ENCODE measurements around the gene SHROOM1. TPM values are rescaled to one million over a fixed set of nuclear protein-coding genes. Genes with fewer than 3 reads are reported as not detected.

Gene SHROOM1
- total RNA-seq, 1 experiment from 2014 or later = 23.3 TPM

DNA sequence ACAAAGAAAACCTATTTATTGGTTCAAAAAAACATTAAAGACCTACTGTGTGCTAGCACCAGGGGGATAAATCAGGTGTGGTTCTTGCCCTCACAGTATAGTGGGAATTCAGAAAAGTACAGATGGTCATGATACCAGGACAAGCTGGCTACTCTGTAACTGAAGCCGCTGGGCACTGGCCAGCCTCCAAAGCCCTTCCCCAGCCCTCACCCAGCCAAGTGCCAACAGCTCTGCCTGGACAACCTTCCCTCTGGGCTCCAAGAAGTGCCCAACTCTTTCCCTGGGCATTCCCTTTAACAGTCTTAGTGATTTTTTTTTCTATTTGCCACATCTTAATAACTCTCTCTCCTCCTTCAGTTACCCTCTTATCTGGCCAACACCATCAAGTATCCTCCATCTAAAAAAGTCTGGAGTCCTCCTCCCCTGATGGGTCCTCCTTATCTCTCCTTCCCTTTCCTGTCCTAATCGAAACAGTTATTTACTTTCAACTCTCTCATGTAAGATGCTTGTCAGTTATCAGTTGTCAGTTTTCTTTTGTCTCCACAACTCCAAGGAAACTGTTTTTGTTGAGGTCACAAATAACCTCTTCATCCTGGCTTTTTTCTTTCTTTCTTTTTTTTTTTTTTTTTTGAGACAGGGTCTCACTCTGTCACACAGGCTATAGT lies 40.1 kb downstream of the SHROOM1 start:
- H3K79me2 ChIP-seq (ENCODE audit: low read depth) = no peaks in the 10 kb centered on the region
- no peaks in the 10 kb centered on the region for H3K4me1 ChIP-seq (replicated peaks; ENCODE audit: insufficient read depth)
- no peaks in the 10 kb centered on the region for H3K27me3 ChIP-seq (ENCODE audit: insufficient read depth, low read depth)
- intact Hi-C loops (cut with micrococcal nuclease; ENCODE audit: unreplicated experiment) = no loop called here
- no peak for DNase-seq
- no TSS peak for BruUV-seq (replicated peaks)
- TF ChIP-seq, protein P1, sequence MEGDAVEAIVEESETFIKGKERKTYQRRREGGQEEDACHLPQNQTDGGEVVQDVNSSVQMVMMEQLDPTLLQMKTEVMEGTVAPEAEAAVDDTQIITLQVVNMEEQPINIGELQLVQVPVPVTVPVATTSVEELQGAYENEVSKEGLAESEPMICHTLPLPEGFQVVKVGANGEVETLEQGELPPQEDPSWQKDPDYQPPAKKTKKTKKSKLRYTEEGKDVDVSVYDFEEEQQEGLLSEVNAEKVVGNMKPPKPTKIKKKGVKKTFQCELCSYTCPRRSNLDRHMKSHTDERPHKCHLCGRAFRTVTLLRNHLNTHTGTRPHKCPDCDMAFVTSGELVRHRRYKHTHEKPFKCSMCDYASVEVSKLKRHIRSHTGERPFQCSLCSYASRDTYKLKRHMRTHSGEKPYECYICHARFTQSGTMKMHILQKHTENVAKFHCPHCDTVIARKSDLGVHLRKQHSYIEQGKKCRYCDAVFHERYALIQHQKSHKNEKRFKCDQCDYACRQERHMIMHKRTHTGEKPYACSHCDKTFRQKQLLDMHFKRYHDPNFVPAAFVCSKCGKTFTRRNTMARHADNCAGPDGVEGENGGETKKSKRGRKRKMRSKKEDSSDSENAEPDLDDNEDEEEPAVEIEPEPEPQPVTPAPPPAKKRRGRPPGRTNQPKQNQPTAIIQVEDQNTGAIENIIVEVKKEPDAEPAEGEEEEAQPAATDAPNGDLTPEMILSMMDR (conservative IDR thresholded peaks at IDR 0.05) = no peak
- no peak for TF ChIP-seq EZH2 (IDR thresholded peaks at IDR 0.05; ENCODE audit: low read depth)
- H3K4me3 ChIP-seq = no peak overlapping the region
- H3F3A ChIP-seq (ENCODE audit: insufficient read depth, low read depth) = no peaks in the 10 kb centered on the region
- H3K9me2 ChIP-seq (ENCODE audit: insufficient read depth) = no peaks in the 10 kb centered on the region
- H3K9me3 ChIP-seq (ENCODE audit: insufficient read depth, low read depth) = no peaks in the 10 kb centered on the region
- no peaks in the 10 kb centered on the region; the same call in 1 of the 2 replicates for H4K20me1 ChIP-seq (ENCODE audit: insufficient read depth)
- CTCF ChIA-PET = interaction anchor here (0.5 kb wide), 1 partner anchor 610 kb away, joined by 5 read pairs; no protein-coding TSS in a partner anchor
- no peak overlapping the region for H3K27ac ChIP-seq
- H2AFZ ChIP-seq = no peak overlapping the region
- H3K36me3 ChIP-seq (ENCODE audit: low read depth) = no peaks in the 10 kb centered on the region
- POLR2A ChIA-PET (ENCODE audit: unreplicated experiment) = no interaction called here
- no peak overlapping the region for H3K4me2 ChIP-seq

DNA sequence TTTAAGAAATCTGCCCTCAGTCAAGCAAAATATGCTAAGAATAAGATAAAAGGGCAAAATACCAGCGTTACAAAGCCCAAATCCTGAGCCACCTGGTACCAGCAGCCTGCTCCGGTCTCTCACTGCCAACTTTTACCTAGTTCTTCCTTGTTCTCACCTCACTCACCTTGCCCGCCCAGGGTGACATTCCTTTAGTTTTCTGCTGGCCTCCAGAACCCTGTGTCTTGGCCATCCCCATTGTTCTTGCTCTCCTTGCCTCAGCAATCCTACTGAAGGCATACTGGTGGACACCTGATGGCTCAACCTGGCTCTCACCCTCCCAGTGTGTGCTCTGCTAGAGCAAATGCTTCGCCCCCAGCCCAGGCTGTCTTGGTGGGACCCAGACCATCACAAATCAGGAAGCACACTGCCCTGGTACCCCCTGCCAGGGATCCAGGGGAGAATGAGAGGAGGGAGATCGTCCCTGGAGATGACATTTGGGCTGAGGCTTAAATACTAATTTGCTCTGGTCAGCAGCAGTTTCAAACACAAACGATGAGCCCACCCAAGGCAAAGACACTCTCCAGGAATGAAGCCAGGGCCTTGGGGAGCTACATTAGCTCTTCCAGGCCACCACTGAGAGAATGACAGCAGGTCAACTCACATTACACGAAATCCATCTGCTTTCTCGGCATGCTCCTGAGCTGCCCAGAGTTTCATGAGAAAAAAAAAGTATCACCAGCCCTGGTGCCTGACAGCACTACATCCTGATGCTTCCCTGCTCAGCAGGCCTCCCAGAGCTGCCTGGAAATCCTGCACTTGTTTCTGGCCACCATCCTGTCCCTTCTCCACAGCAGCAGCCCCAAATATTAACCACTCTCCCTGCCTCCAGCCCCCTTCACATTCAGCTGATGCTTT lies 41.2 kb downstream of the SHROOM1 start:
- H3K4me2 ChIP-seq = no peak overlapping the region
- H3K9me2 ChIP-seq (ENCODE audit: insufficient read depth) = no peaks in the 10 kb centered on the region
- TF ChIP-seq, protein P1 (conservative IDR thresholded peaks at IDR 0.05) = no peak
- no peak for TF ChIP-seq EZH2 (IDR thresholded peaks at IDR 0.05; ENCODE audit: low read depth)
- no peak overlapping the region for H3K27ac ChIP-seq
- H3K9me3 ChIP-seq (ENCODE audit: insufficient read depth, low read depth) = no peaks in the 10 kb centered on the region
- intact Hi-C loops (cut with micrococcal nuclease; ENCODE audit: unreplicated experiment) = no loop called here
- no peaks in the 10 kb centered on the region; the same call in 1 of the 2 replicates for H4K20me1 ChIP-seq (ENCODE audit: insufficient read depth)
- no peaks in the 10 kb centered on the region for H3K4me1 ChIP-seq (replicated peaks; ENCODE audit: insufficient read depth)
- H3K36me3 ChIP-seq (ENCODE audit: low read depth) = no peaks in the 10 kb centered on the region
- DNase-seq = no peak
- no peak overlapping the region for H2AFZ ChIP-seq
- H3F3A ChIP-seq (ENCODE audit: insufficient read depth, low read depth) = no peaks in the 10 kb centered on the region
- no TSS peak for BruUV-seq (replicated peaks)
- POLR2A ChIA-PET (ENCODE audit: unreplicated experiment) = no interaction called here
- H3K4me3 ChIP-seq = no peak overlapping the region
- CTCF ChIA-PET = no interaction called here
- no peaks in the 10 kb centered on the region for H3K27me3 ChIP-seq (ENCODE audit: insufficient read depth, low read depth)
- no peaks in the 10 kb centered on the region for H3K79me2 ChIP-seq (ENCODE audit: low read depth)

DNA sequence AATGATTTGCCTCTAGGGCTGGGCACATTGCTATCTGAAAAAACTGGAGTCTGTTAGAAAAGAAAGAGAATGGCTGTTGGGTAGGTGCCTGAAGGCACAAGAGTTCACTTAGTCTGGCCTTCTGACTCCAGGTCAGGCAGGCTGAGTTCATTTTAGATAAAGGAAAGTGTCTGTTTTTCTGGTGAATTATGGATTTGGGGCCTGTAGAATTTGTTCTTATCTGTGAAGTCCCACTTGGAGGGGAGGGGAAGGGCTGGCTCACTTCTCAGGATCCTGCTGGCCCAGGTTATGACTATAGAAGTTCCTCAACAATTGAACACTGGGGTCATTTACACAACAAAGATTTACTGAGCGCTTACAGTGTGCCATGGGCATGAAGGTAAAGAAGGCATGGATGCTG lies 41.9 kb downstream of the SHROOM1 start:
- POLR2A ChIA-PET (ENCODE audit: unreplicated experiment) = no interaction called here
- no peaks in the 10 kb centered on the region for H3K36me3 ChIP-seq (ENCODE audit: low read depth)
- H3K27ac ChIP-seq = no peak overlapping the region
- no peaks in the 10 kb centered on the region for H3K9me3 ChIP-seq (ENCODE audit: insufficient read depth, low read depth)
- no peaks in the 10 kb centered on the region for H3F3A ChIP-seq (ENCODE audit: insufficient read depth, low read depth)
- DNase-seq = no peak
- H3K4me2 ChIP-seq = no peak overlapping the region
- H3K27me3 ChIP-seq (ENCODE audit: insufficient read depth, low read depth) = no peaks in the 10 kb centered on the region
- no peaks in the 10 kb centered on the region; the same call in 1 of the 2 replicates for H4K20me1 ChIP-seq (ENCODE audit: insufficient read depth)
- no peak overlapping the region for H3K4me3 ChIP-seq
- TF ChIP-seq, protein P1 (conservative IDR thresholded peaks at IDR 0.05) = no peak
- no peak for TF ChIP-seq EZH2 (IDR thresholded peaks at IDR 0.05; ENCODE audit: low read depth)
- no peak overlapping the region for H2AFZ ChIP-seq
- H3K4me1 ChIP-seq (replicated peaks; ENCODE audit: insufficient read depth) = no peaks in the 10 kb centered on the region
- H3K79me2 ChIP-seq (ENCODE audit: low read depth) = no peaks in the 10 kb centered on the region
- CTCF ChIA-PET = no interaction called here
- no peaks in the 10 kb centered on the region for H3K9me2 ChIP-seq (ENCODE audit: insufficient read depth)
- intact Hi-C loops (cut with micrococcal nuclease; ENCODE audit: unreplicated experiment) = no loop called here
- no TSS peak for BruUV-seq (replicated peaks)
